ENCODE measurements around the gene CACNG4.

Gene CACNG4

GRCh38 chr17:67053438-67054000, 89.0 kb downstream of the CACNG4 start:
- no peak for DNase-seq (ENCODE audit: extremely low read depth, low read depth)
- no peak overlapping the region for H3K4me3 ChIP-seq (replicated peaks; ENCODE audit: low read depth, low read length)
- no peak for TF ChIP-seq CTCF (IDR thresholded peaks at IDR 0.05; ENCODE audit: low read depth, low read length, missing control alignments)

- DNase-seq (ENCODE audit: extremely low read depth, low read depth): no peak
- no peak overlapping the region for H3K4me3 ChIP-seq (replicated peaks; ENCODE audit: low read depth, low read length)
- no peak for TF ChIP-seq CTCF (IDR thresholded peaks at IDR 0.05; ENCODE audit: low read depth, low read length, missing control alignments)
These were observed 89.6 kb downstream of the CACNG4 start for GRCh38 chr17:67054011-67054591.

- no peak for TF ChIP-seq CTCF (IDR thresholded peaks at IDR 0.05; ENCODE audit: low read depth, low read length, missing control alignments)
- DNase-seq (ENCODE audit: extremely low read depth, low read depth): no peak
- H3K4me3 ChIP-seq (replicated peaks; ENCODE audit: low read depth, low read length): no peak overlapping the region
These were observed 90.1 kb downstream of the CACNG4 start for GRCh38 chr17:67054608-67055007.

- TF ChIP-seq CTCF (IDR thresholded peaks at IDR 0.05; ENCODE audit: low read depth, low read length, missing control alignments): no peak
- H3K4me3 ChIP-seq (replicated peaks; ENCODE audit: low read depth, low read length): no peak overlapping the region
- no peak for DNase-seq (ENCODE audit: extremely low read depth, low read depth)
These were observed 90.5 kb downstream of the CACNG4 start for GRCh38 chr17:67055041-67055443.

GRCh38 chr17:67055811-67056745, 91.6 kb downstream of the CACNG4 start:
- DNase-seq (ENCODE audit: extremely low read depth, low read depth): no peak
- H3K4me3 ChIP-seq (replicated peaks; ENCODE audit: low read depth, low read length): no peak overlapping the region

More at GRCh38 chr17:67055811-67056745, 91.6 kb downstream of the CACNG4 start:
- TF ChIP-seq CTCF (IDR thresholded peaks at IDR 0.05; ENCODE audit: low read depth, low read length, missing control alignments): no peak

Data from HFF-Myc (cell line).